Activated T-cell treated with anti-CD3 and anti-CD28 coated beads for 1 hour (primary cell): Measurements from ENCODE around the gene IL6ST.
"Not testable (repeated sequence)": the region's sequence is repeated elsewhere in the genome, so short reads cannot be mapped to it uniquely, and the experiment has no call there.

ENCODE experiments used
- DNase-seq: peaks from one replicate; pipeline ENCODE4 v3.0.0-alpha.2; 2020; ENCODE audit warnings: low read depth

The IL6ST gene

DNA sequence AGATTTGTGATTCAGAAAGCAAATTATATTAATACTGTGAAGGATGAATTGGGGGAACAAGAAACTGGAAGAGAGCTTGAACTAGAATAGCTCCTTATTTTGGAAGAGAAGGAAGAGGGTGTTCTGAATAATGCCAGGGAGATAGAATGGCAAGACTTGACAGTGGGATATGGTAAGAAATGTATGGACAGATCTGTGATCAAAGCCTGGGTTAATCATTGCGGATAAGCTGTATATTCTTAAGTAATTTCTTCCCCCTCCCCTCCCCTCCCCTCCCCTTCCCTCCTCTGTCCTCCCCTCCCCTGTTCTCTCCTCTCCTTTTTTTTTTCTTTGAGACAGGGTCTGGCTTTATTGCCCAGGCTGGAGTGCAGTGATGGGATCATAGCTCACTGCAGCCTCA, 10.1 kb upstream of the IL6ST start:
- no peak for DNase-seq

DNA sequence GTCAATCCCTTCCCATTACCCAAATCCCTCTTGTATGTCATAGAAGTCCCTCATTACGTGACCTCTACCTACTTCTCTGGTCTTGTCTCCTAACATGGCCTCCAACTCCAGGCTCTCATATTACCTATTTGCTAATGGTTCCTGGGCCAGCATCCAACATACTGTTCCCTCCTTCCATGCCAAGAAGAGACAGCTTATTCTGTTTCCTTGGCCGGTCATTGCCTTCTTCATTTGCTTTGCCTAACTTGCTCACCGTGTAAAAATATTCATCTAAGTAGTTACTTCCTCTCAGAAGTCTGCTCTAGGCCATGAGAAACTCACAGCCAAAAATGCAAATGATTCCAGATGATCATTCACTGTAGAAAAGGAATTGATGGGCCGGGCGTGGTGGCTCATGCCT, 8.9 kb upstream of the IL6ST start:
- no peak for DNase-seq

GRCh38 chr5:56003179-56003578, 8.4 kb upstream of the IL6ST start:
- DNase-seq = no peak

DNA sequence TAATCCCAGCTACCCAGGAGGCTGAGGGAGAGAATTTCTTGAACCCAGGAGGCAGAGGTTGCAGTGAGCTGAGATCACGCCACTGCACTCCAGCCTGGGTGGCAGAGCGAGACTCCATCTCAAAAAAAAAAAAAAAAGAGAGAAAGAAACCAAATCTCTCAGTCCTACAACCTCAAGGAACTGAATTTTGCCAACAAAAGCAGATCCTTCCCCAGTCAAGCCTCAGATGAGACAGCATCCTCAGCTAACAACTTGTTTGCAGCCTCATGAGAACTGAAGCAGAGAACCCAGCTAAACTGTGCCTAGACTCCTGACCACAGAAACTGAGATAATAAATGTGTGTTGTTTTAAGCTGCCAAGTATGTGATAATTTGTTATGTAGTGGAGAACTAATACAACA, 7.5 kb upstream of the IL6ST start:
- no peak for DNase-seq

DNA sequence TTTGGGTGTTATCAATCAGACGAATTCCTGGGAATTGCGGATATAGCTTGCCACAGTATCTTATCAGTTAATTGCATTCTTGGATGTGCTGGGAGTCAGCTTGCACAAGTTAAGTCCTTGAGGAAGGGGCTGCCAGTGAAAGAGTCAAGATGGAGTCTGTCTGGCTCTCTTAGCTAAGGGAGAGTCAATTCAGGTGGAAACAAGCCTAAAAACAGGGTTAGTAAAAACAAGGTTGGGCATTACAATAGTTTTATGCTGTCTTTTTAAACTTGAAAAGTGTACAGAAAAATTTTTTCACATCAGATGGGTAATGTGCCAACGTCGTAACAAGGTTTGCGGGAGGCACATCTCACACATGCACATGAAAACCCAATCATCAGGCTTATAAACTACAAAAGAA, 5.5 kb upstream of the IL6ST start:
- not testable (repeated sequence) for DNase-seq

- no peak for DNase-seq
These were observed 4.2 kb upstream of the IL6ST start for GRCh38 chr5:55998966-55999365.

- no peak for DNase-seq
These were observed 3.1 kb upstream of the IL6ST start for GRCh38 chr5:55997742-55998351.

DNA sequence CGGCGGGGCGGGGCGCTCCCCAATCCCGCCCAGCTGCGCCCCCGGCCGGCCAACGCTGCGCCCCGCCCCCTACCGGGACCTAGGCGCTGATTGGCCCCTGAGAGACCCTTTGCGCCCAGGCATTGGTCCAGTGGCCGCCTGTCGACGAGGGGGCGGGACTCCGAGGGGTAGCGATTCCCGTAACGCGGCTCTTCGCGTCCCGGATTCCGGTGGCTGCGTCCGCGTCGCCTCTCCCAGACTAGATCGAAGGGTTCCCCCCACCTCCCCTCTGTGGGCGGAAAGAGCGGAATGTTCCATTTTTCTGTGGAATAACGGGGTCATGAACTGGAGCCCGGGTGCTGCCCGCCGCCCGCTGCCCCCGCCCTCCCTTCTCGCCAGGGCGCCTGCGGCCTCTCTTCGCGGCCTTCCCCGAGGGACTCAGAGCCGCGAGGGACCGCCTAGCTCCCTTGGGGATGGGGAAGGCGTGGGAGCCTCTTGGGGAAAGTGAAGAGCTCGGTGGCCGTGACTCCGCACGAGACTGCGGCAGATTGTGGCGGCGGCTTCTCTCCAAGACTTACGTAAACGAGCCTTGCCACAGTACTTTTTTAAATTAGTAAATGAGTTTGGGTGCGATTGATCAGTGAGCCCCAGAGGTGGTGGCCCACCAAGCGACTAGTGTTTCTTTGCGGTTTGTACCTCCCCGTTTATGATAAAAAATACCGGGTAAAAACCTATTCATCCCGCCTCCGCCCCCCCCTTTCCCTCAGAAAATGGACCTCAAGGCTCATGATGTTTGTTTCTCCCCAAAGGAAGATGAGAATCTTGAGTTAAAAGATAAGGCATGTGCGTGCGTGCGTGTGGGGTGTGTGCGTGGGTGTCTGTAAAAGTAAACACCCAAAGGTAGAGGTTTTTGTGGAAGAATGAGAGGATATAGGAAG, 493 bp upstream of the IL6ST start:
- DNase-seq = peak; percentile 95

GRCh38 chr5:55993731-55994494, 850 bp downstream of the IL6ST start:
- DNase-seq = no peak

- DNase-seq = no peak
These were observed 1.8 kb downstream of the IL6ST start for GRCh38 chr5:55993013-55993412.

DNA sequence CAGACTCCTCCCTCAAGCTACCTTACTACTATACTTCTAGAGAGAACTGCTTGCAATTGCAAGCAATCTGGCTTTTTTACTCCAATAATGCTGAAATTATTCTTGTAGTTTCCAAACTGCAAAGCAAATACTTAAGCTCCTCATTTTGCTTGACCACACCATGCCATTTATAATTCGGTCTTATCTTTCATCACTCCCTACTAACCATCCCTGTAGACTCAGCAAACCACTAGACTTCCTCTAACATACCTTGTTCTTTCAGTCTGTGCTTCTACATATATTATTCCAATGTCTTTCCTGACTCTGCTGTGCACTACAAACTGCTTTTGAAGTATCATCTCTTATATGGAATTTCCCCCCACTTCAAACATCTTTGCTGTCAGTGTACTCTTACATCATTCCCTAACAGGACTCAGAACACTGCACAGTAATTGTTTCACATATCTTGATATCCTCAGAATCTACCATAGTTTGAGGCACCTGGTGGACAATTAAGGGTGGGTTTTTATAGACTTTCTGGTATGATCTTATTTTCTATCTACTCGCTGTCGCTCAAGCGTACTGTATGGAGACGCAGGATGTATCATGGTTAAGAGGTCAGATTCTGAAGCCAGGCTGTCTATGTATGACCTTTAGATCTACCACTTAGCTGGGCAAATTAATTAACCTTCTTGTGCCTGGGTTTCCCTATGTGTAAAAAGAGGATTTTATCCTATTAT, 2.8 kb downstream of the IL6ST start:
- no peak for DNase-seq

DNA sequence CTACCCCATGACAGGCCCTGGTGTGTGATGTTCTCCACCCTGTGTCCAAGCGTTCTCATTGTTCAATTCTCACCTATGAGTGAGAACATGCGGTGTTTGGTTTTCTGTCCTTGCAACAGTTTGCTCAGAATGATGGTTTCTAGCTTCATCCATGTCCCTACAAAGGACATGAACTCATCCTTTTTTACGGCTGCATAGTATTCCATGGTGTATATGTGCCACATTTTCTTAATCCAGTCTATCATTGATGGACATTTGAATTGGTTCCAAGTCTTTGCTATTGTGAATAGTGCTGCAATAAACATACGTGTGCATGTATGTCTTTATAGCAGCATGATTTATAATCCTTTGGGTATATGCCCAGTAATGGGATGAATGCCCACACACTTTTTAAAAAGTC, 3.9 kb downstream of the IL6ST start:
- DNase-seq = not testable (repeated sequence)

DNA sequence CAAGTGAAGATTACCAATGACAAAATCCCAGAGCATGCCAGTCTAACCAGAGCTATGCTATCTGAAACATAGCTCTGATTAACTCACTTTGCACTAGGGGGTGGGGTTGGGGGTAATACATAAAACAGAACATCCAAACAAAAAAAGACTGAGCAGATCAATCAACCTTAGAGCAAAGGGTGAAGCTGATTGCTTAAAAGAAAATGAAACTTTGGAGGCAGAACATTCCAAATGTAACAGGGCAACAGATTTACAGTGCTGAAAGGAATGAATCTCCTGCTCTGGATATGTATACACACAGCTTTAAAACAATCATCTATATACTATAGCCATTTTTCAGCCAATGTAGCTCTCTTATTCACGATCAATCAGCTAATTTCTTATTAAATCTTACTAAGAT, 4.9 kb downstream of the IL6ST start:
- no peak for DNase-seq

DNA sequence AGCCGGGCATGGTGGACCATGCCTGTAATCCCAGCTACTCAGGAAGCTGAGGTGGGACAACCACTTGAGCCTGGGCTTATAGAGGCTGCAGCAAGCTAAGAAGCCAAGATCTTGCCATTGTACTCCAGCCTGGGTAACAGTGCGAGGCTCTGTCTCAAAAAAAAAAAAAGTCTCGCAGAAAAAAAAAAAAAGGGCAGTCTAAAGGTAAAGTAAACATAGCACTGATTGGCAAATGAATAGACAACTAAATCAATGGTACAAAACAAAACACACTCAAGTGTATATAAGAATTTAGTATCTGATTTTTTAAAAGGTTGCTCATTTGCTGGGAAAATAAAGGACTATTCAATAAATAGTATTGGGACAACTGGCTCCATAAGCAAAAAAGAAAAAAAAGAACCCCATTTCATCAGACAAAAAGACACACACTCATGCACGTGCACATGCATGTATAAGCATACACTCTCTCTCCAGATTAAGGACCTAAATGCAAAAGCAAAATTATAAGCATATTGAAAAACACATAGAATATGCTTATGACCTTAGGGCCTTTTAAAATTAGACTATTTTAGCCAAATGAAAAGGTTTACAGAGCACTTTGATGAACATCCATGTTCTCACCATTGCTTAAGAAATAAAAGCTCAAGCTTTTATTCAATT, 5.7 kb downstream of the IL6ST start:
- DNase-seq = no peak

DNA sequence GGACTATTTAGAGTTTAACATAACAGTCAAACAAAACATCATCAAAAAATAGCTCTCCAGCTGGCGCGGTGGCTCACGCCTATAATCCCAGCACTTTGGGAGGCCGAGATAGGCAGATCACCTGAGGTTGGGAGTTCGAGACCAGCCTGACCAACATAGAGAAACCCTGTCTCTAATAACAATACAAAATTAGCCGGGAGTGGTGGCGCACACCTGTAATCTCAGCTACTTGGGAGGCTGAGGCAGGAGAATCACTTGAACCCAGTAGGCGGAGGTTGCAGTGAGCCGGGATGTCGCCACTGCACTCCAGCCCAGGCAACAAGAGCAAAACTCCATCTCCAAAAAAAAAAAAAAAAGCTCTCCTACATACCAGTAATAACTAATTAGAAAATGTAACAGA, 6.3 kb downstream of the IL6ST start:
- not testable (repeated sequence) for DNase-seq

- DNase-seq = no peak
These were observed 7.8 kb downstream of the IL6ST start for GRCh38 chr5:55986931-55987330.

DNA sequence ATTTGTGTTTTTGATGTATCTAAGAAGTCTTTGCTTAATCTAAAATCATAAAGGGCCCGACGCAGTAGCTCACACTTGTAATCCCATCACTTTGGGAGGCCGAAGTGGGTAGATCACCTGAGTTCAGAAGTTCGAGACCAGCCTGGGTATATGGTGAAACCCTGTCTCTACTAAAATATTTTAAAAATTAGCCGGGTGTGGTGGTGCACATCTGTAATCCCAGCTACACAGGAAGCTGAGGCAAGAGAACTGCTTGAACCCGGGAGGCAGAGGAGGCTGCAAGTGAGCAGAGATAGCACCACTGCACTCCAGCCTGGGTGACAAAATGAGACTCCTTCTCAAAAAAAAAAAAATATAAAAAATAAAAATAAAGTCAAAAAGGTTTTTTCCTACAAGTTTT, 9.6 kb downstream of the IL6ST start:
- no peak for DNase-seq

DNA sequence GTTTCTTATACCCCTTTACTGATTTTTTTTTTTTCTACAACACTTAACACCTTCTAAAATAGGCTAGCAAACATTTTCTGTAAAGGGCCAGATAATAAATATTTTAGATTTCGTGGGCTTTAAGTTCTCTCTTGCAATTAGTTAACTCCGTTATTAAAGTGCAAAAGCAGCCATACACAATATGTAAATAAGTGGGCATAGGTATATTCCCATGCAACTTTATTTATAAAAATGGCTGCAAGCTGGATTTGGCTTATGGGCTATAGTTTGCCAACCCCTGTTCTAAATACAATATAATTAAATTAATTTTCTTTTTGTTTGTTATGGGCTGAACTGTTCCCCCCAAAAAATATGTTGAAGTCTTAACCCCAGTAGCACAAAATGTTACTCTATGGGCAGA, 10.8 kb downstream of the IL6ST start:
- no peak for DNase-seq

GRCh38 chr5:55982957-55983381, 11.8 kb downstream of the IL6ST start:
- DNase-seq = no peak

DNA sequence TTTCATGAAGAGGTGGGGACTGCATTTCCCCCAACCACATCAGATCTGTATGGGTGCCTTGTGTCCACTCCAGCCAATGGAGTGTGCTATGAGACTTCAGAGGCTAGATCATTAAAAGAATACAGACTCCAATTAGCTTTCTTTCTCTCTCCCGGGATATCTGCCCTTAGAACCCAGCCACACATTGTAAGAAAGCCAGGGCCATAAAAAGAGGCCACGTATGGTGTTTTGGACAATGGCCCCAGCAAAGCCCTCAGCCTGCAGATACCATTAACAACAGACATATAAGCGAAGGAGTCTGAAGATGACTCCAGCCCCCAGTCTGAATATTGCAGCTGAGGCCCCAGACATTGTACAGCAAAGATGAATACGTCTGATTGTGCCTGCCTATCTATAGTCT, 21.5 kb downstream of the IL6ST start:
- no peak for DNase-seq

GRCh38 chr5:55969956-55970355, 24.8 kb downstream of the IL6ST start:
- DNase-seq = no peak

GRCh38 chr5:55966284-55966683, 28.5 kb downstream of the IL6ST start:
- DNase-seq = no peak
